Stimulated activated CD4-positive, alpha-beta T cell treated with anti-CD3 and anti-CD28 coated beads, TNF-alpha, amount 100 ng/mL, for 4 hours (primary cell): ENCODE measurements around the gene ITIH3.
A peak's percentile ranks its signal among the peaks of the same experiment; 100 is the strongest.
"Not testable (repeated sequence)": the region's sequence is repeated elsewhere in the genome, so short reads cannot be mapped to it uniquely, and the experiment has no call there.

Source experiments
- DNase-seq, 3 experiments: peaks; one replicate each; pipeline ENCODE4 v3.0.0-alpha.2; 2020; ENCODE audit warnings: low read depth in 3 of 3

Gene ITIH3, protein sequence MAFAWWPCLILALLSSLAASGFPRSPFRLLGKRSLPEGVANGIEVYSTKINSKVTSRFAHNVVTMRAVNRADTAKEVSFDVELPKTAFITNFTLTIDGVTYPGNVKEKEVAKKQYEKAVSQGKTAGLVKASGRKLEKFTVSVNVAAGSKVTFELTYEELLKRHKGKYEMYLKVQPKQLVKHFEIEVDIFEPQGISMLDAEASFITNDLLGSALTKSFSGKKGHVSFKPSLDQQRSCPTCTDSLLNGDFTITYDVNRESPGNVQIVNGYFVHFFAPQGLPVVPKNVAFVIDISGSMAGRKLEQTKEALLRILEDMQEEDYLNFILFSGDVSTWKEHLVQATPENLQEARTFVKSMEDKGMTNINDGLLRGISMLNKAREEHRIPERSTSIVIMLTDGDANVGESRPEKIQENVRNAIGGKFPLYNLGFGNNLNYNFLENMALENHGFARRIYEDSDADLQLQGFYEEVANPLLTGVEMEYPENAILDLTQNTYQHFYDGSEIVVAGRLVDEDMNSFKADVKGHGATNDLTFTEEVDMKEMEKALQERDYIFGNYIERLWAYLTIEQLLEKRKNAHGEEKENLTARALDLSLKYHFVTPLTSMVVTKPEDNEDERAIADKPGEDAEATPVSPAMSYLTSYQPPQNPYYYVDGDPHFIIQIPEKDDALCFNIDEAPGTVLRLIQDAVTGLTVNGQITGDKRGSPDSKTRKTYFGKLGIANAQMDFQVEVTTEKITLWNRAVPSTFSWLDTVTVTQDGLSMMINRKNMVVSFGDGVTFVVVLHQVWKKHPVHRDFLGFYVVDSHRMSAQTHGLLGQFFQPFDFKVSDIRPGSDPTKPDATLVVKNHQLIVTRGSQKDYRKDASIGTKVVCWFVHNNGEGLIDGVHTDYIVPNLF

DNA sequence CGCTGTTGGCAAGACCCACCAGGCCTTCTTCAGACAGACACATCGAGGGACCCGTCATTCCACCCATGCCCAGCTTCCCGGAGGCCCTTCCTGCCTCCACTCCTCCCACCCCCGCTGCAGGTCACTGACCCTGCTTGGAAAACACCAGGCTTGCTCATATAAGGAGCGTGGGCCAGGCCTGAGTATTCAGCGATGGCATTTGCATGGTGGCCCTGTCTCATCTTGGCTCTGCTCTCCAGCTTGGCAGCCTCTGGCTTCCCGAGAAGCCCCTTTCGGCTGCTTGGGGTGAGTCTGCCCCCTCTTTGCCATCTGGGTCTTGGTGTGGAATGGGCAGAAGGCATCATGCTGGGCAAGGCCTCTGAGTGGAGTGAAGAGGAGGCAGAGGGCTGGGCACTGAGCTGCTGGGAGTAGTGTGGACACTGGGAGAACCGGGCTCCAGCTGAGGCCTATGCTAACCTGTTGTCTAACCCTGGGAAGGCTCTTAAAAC, at the start of gene ITIH3:
ITIH3 (plus strand) TSS at position 185 of the 488 bp plus-strand sequence; CDS start at position 193, 8 bp downstream.
- no peak for DNase-seq

DNA sequence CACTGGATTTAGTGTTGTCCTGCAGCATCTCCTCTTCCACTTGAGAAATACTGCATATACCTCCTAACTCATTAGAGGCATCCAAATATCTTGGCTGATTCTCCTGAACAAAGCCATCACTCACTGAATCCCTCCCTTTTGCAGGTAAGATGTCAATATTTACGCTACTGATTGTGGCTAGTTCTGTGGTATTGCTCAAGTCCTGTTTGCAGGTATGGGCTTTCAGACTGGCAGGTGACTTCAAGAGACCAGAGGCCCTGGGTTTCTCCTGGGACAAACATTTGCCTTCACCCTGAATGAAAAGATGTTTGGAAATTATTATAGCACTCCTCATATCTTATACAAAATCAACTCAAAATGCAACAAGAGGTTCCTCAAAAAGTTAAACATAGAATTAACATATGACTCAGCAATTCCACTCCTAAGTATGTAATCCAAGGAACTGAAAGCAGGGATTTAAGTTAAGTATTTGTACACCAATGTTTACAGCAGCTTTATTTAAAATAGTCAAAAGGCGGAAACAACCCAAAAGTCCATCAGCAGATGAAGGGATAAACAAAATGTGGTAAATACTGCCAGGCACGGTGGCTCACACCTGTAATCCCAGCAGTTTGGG, 42.4 kb upstream of the ITIH3 start:
- DNase-seq: no peak

DNA sequence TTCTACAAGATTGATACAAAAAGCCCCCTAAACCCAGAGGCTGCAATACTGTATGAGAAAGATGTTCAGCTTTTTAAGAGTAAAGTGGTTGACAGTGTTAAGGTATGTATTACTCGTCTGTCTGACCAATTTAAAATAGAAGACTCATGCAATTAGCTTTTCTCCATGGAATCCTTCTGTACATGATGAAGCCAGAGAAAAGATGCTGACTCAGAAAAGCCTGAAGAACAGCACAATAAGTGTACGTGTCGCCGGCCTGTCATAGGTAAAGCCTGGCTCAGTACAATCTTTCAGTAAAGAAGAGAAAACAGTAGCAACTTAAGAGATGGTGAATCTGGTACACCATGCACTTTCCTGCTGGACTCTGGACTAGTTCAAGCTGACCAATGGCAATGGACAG, 40.2 kb upstream of the ITIH3 start:
- DNase-seq: no peak

DNA sequence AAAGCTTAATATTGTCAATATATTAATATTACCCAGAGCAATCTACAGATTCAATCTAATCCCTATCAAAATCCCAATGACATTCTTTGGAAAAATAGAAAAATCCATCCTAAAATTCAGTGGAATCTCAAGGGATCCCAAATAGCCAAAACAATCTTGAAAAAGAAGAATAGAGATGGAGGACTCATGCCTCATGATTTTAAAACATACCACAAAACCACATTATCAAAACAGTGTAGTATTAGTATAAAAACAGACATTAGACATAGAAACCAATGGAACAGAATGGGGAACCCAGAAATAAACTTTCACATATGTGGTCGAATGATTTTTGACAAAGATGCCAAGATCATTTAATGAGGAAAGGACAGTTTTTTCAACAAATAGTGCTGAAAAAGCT, 38.5 kb upstream of the ITIH3 start:
- no peak for DNase-seq

DNA sequence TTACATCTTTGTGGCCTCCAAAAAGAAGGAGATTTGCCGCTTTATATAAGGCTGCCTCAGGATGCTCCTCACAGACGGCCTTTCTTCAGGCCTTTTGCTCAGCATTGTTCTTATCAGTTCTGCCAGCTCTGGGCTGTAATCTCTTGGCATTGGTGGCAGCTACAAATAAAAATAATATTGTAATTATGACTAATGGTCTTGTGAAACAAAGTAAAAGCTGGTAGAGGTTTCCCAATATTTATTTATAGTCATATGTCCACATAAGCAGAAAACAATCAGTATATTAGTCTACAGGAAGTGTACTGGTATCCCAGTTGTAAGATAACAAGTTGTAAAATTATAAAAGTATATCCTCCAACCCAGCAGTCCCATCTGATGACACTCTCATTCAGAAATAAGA, 31.1 kb upstream of the ITIH3 start:
- no peak for DNase-seq

DNA sequence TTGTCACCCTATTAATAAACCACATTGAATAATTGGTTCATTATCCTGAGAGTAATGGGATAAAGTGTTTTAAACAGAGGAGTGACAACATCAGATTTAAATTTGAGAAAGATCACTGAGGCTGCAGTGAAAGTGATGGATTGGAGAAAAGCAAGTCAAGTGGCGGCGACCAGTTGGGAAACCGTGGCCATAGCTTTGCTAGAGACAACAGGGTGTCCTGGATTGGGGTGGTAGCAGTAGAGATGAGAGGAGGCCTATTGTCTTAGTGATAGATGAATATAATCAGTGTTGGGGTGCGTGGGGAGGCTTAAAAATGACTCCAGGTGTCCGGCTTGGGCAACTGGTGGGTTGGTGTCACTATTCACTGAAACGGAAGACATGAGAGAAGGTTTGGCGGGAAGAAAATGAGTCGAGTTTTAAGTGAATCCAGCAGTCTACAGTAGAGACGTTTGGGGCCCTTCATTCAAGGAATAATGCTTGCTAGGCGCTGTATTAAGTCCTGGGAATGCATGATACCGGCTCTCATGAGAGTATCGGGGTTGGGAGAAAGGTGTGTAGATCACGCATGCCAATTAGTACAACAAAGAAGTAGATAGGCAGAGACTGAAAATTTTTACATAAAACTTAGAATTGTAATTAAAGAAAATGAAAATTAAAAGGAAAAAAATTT, 24.7 kb upstream of the ITIH3 start:
- no peak for DNase-seq

DNA sequence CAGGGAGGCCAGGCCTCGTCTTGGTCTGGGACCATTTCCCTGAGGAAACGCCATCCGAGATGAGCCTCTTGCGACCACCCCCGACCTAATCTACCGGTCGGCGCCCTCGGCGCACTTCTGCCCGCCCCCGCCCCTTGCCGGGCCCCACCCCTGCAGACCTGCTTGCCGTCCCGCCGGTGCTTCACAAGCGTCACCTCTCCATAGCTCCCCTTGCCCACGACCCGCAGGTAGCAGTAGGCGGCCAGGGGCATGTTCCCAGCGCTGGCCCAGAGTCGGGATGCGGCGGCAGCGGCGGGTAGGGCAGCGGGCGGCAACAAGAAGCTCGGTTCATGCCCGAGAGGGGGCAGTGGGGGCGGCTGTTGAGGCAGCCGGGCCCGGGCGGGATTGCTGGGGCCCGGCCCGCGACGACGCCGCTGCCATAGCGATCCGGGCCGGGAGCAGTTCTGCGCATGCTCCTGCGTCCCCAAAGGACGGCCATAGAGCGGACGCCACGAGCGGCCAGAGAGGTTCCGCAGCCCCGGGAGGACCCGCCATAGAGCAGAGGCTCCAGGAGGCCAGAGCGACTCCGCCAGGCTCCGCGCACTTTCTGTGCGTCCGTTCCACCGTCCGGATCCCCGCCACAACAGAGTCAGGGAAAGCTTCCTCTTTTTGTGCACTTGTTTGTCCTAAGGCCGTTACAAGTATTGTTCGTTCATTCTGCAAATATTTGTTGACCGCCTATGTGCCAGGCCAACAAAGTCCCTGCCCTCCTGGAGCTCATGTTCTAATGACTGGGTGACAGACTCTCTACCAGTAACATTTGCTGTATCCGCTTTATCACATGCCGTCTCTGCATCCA, 23.9 kb upstream of the ITIH3 start, which contains the start of gene NEK4:
NEK4 (minus strand) TSS at position 445 of the 838 bp plus-strand sequence; CDS start at position 251, 194 bp downstream.
- peak; percentile 62 to 80 (median 65) for DNase-seq

DNA sequence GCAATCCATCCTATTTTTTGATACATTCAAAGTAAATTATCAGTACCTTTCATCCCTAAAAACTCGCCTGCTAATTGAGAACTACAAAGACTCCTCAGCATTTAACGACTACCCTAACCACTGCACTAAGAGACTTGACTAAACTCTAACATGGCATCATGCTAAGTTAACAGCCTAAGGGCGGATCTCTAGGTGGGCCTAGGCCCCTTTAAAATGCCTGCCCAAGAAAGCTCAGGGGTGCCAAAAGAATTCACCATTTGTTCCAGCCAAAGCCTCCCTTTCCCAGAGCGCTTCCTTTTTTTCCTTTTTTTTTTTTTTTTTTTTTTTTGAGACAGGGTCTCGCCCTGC, 23.3 kb upstream of the ITIH3 start:
- DNase-seq: no peak

DNA sequence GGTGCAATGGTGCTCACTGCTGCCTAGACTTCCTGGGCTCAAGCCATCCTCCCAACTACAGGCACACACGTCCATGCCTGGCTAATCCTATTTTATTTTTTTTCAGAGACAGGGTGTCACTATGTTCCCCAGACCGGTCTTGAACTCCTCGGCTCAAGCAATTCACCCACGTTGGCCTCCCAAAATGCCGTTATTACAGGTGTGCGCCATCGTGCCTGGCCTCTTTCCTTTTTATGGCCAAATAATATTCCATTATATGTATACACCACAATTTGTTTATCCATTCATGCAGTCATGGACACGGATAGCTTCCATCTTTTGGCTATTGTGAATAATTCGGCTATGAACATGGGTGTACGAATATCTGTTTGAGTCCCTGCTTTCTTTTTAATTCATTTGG, 22.9 kb upstream of the ITIH3 start:
- no peak for DNase-seq

DNA sequence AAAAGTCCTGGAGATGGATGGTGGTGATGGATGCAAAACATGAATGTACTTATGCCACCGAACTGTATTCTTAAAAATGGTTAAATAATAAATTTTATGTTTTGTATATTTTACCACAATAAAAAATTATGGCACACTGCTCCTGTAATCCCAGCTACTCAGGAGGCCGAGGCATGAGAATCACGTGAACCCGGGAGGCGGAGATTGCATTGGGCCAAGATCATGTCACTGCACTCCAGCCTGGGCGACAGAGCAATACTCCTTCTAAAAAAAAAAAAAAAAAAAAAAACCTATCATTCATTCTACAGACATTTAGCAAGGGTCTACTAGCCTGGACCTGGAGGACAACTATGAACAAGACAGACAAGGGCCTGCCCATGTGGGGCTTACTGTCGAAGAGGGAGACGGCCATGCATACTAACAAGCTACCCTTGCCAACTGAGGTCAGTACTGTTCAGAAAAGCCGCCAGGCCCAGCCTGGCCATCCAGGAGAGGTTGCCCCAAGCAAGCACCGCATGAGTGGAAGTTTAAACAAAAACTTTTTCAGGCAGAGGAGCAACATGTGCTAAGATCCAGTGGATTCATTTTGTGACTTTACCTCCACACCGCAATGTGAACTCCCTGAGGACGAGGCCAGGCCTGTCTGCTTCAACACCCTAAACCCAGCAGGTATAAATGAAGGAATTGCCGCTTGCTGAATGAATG, 21.1 kb upstream of the ITIH3 start:
- DNase-seq: no peak

DNA sequence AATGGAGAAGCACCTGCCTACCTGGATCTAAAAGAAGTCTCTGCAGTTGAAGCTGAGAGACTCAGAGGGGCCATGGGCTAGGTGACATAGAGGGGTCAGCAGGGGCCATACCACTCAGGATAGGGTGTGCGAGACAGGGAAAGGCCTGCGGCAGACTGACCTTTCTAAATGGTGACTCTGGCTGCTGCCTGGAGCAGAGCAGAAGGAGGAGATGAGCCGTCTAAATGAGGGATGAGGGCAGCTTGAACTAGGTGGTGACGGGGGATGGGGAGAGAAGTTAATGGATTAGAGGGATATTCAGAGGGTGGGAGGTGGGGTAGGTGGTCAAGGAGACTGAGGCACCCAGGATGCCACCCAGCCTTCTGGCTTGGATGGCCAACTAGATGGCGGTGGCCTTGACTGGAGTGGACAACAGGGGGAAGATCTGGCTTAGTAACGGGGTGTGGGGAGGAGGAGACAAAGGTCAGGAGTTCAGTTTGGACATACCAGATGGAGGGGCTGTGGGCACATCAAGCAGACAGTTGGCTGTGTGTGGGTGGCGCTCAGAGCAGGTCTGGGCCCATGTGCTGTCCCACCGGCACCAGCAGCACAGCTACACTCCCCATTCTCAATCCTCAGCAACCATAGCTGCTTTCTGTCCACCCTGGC, 20.4 kb upstream of the ITIH3 start:
- DNase-seq: no peak

DNA sequence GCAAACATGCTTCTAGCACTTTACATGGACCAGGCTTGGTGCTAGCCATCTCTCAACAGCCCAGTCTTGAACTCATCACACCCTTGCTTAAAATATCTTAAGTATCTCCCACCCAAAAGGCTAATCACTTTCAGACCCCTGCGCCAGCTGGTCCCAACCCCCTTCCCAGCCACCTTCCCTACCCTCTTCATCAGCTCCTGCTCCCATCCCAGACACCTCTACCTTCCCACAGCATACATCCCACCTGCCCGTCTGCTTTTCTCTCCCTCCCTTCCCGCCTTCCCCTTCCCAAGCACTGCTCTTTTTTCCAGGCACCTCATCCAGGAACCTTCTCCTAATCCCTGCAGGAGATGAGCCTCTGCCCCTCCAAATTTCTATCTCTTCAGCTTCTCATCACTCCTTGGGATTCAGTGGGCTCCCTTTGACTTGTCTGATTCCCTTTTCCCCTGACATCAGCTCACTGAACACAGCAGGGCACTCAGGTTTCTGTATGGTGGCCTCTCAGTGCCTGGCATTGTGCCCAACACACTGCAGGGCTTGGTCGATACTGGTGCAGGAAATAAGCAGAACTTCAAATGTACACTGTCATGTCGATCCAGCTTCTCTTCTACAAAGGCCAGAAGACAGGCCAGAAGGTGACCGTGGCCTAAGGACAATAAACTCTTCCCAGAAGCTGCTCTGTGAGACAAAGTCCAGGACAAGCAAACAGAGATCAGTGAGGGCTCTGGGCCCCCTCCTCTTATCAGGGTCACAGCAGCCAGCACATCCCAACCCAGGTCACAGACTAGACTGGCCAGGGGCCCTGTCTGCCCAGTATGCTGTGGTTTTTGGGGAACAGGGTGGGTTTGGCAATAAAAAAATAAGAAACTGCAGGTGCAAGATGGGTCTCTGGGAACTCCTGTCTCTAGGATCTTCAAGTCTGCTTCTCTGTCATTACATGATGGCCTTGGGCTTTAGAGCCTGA, 19.4 kb upstream of the ITIH3 start:
- no peak for DNase-seq

DNA sequence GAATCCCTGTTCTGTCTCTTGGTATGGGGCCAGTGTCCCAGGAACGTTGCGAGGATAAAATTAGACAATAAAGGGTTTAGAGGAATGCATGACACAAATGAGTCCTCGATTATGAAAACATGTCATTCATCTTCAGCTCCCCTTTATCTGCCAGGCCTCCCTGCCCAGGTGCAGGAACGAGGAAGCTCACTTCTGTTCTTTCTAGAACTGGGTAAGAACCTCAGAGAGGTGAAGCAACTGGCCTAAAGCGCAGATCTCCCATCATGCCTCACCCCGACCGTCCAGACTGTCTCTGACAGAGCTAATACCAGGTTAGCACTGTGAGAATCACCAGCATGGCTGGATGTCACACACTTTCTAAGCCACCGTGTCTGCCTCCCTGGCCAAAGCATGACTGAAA, 18.7 kb upstream of the ITIH3 start:
- no peak for DNase-seq

DNA sequence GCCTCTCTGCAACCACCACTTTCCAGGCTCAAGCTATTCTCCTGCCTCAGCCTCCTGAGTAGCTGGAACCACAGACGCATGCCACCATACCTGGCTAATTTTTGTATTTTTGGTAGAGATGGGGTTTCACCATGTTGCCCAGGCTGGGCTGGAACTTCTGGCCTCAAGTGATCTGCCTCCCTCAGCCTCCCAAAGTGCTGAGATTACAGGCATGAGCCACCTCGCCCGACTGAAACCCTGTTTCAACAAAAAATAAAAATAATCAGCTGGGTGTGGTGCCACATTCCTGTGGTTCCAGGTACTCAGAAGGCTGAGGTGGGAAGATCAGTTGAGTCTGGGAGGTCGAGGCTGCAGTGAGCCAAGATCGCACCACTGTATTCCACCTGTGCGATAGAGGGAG, 18.1 kb upstream of the ITIH3 start:
- not testable (repeated sequence) for DNase-seq

DNA sequence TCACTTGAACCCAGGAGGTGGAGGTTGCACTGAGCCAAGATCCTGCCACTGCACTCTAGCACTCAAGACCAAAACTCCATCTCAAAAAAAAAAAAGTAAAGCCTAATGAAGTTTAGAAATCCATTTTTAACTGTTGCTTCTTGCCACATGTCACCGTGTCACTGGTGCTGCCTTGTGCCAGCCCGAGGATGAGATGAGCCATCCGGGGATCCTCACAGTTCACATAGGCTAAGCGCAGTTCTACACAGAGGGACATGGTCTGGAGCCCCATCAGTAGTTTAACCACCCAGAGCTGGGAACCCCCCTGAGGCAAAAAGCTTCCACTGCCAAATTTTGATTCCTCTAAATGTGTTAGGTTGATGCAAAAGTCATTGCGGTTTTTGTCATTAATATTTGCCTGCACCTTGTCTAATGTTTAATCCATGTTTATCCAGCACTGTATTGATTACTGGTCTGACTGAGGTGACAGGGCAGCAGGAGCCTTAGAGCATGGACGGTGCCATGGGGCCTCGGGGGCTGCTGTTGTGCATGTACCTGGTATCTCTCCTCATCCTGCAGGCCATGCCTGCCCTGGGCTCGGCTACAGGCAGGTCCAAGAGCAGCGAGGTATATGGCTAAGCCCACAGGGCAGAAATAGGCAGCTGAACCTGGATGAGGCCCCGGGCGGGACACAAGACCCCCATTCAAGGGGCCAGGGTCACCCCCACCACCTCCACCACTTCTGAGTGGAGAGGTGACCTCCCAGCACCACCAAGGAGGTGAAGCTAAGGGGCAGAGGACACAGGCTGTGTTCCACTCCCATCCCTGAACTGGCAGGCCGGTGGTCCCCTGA, 17.3 kb upstream of the ITIH3 start, which contains the start of gene ITIH1:
ITIH1 (plus strand) TSS at position 473 of the 832 bp plus-strand sequence; CDS start at position 490, 17 bp downstream.
- DNase-seq: no peak

DNA sequence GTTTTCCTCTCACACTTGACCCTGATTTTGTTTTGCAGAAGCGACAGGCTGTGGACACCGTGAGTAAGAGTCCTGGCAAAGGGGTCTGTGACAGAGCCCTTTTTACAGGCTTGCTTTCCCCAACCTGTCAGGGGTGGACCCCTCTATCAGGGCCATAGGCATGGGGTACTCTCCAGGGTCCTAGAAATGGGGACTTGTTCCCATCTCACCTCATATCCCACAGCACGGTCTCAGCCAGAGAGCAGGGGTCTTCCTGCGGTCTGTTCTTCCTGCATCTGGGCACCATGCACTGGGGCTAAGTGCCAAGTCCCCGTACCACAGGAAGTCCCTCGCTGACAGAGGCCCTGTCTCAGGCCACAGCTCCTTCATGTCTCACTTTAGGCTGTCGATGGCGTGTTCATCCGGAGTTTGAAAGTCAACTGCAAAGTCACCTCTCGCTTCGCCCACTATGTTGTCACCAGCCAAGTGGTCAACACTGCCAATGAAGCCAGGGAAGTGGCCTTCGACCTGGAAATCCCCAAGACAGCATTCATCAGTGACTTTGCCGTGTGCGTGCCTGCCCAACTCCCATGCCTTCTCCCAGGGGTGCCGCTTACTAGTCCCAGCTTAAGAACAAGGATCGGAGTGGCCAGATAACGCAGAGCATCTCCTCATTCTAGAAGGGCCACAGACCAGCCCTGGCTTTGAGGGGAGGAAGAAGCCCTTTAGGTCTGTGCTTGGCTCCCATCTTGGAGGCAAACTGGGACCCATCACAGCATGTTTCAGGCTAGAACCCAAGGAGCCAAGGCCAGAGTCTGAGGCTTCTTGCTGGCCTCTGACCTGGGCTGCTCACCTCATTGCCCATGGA, 16.4 kb upstream of the ITIH3 start:
- DNase-seq: no peak
